GM18508 (cell line): ENCODE data around the gene YKT6.

Experiments used
- ATAC-seq: cut with Tn5 transposase; IDR thresholded peaks from one replicate; pipeline ENCODE4 v1.9.1; 2021; ENCODE audit warnings: moderate number of reproducible peaks; ENCODE audit not compliant: insufficient read depth, unreplicated experiment

The YKT6 gene

DNA sequence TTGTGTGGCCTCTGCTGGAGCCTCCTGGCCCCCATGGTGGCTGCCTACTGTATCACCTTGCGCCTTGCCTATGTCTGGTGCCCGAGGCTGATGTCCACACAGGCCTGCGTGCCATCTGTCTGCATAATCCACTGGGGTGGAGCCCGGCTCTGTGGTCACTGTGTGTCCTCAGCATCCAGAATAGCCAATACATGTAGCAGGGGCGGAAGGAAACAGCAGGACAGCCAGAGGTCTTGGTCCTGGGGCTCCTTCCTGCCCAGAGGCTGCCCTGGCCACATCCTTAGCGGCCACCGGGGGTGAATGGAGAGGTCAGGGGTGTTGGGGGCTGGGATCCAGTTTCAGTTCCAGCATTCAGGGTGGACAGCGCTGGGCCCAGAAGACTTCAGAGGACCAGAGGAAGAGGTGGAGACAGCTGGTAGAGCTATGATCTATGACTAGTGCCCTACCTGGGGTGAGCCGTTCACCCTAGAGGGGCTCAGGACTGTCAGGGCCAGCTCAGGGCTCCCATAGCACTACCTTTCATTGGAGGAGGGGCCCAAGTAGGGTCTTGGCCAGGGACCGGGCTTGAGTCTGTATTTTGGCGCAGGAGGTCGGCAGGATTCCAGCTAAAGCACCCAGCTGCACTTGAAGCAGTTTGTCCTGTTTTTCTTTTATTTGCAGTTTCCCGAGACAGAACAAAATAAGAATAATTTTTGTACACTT lies 15.9 kb downstream of the YKT6 start:
- no peak for ATAC-seq

GRCh38 chr7:44217223-44217714 lies 16.5 kb downstream of the YKT6 start:
- no peak for ATAC-seq

DNA sequence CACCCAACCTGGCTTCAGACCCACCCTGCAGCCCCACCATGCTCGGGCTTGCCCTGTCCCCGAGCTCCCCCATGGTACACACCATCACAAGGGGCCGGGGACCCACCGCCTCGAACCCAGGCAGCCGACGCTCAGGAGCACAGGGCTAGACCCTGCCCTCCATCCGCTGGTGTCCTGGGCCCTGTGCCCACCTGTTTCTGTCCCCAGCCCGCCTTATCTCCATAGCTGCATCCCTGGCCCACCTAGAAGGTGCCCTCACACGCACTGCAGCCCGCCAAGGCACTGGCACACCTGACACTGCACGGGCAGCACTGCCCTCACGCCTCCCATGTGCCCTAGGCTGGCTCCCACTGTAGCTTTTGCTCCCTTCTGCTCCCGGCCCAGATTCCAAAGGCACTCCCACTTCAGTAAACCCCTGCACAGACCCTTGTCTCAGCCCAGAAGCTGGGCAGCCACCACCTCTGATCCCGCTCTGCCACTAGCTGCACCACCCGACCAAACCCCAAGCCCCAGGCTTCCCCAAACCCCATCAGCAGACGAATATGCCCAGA lies 17.1 kb downstream of the YKT6 start:
- ATAC-seq = no peak

DNA sequence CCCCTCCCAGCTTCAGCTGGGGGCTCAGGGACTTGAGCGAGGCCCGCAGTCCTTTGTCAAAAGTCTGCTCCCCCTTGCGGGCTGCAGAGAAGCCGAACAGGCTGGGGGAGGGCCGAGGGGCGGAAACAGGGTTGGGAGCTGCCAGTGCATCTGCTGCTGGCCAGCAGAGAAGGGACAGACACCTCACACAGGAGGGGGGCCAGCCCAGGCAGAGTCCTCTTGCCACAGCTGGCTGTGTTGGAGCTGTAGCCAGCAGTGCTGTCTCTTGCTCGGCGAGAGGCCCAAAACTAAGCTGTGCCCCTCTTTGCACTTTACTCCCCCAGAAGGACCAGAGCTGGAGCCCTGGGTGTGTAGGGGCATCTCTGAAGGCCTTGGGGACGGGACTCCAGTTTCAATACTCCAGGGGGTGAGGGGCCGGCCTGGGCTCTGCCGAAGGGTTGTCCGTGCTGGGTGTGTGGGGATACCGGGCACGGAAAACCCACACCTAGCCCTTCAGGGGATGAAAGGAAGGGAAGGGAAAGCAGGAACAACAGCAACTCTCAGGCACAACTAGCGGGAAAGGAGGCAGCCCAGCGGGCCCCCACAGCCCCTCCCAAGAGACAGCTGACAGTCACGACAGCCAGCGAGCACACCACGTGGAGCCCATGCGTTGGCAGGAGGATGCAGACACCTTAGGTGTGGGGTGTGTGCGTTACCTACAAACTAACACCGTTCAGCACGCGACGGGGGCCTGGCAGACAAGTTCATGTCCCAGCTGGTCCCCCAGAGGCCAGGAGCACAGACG lies 17.8 kb downstream of the YKT6 start:
- ATAC-seq = no peak

- no peak for ATAC-seq
Observed at GRCh38 chr7:44219371-44220045, 18.7 kb downstream of the YKT6 start.

DNA sequence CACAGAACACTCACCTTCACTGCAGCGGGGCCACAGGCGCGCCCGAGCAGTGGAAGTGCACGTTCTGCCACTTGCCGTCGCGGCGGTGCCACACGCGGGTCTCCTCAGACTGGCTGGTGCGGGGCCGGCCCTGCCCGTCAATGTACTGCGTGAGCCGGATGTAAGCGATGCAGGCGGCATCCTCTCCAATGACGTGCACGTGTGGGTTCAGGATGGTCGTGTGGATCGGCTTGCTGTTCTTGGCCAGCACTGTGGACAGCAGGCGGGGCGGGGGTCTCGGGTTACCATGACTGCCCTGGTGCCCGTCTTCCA lies 19.2 kb downstream of the YKT6 start:
- ATAC-seq = no peak

DNA sequence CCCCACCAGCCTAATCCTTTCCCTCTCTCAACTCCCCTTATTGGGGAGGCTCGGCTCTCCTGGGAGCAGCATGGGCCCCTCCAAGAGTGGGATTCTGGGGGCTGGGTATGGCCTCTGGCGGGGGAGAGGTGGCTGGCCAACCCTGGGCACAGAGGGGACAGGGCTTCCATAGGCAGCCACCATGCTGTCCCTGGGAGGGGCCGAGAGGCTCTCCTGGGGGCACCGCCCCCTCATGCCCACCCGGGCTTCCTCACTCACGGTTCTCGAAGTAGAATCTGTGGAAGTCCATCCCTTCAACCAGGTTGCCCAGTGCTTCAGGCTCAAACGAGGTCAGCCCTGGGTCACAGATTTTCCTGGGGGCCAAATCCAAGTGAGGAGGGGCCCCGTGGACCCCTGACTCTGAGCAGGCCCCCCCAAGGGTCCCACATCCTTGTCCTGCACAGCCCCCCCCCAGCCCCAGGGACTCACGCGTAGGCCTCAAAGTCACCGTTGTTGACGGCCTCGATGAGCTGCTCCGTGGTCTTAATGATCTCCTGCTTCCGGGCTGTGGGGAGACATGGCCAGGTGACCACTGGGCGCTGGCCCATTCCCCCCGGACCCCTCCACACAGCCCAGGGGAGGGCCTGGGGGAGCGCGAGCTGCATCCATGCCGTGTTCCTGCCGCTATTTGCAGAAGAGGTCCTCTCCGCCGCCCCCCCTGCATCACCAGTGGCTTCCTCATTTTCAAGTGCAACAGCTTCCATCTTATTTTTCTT lies 19.8 kb downstream of the YKT6 start:
- ATAC-seq = no peak

DNA sequence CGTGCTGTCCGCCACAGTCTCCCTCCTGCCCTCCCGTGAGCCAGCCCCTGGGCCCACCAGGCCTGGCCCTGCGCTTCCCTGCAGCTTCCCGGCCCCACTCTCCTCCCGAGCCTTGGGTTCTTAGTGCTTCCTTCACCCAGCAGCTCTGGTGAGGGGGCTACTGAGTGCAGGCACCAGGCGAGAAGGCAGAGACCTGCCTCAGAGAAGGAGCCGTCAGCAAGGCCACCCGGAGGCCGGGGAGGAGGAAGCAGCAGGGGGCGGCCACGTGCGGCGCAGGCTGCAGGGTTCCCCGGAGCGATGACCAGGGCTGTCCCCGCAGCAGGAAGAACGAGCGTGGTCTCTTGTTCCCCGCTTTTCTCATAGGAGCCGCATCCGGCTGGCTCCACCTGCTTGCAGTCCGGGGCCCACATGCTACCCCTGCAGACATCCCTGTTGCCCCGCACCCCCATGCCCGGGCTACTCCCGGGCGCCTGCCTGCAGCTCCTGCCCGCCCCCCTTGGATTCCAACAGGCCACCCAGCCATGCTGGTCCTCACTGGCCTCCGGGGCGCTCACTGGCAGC lies 20.5 kb downstream of the YKT6 start:
- ATAC-seq = no peak

DNA sequence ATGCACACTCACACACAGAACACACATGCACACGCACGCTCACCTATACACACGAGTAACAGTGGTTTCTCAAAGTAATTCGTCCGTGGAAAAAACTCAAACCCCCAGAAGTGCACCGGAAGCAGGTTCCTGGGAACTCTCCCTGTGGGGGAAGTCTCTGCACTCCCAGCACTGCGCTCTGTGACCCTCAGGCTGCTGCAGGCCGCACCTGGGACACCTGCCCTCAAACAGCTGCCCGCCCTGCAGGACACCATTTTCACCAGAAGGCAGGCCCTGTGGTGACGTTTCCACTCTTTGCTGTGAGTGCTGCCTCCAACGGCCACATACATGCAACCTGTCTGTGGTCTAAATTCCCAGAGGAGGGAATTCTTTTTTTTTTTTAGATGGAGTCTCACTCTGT lies 21.3 kb downstream of the YKT6 start:
- no peak for ATAC-seq

DNA sequence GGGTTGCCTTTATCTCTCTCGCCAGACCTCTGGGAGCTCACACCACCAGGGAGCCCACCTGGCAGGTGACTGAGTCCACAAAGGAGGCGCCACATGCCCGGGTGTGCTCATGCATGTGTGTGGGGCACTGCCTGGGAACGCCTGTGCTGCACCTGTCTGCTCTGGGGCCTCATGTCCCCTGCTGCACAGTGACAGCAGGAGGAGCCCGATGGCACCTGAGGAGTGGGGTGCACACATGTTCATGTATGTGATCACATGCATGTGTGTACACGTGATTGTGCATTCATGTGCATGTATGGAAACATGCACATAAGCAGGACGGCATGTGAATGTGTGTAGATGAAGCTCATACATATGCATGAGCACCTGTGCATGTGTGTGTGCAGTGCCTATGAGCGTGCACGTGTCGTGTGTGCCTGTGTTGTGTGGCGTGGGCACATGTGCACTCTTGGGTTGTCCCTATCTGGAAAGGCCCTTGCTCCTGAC lies 22.0 kb downstream of the YKT6 start:
- ATAC-seq = no peak

- no peak for ATAC-seq
Observed at GRCh38 chr7:44223362-44224079, 22.7 kb downstream of the YKT6 start.

GRCh38 chr7:44224080-44224973 lies 23.5 kb downstream of the YKT6 start:
- no peak for ATAC-seq

DNA sequence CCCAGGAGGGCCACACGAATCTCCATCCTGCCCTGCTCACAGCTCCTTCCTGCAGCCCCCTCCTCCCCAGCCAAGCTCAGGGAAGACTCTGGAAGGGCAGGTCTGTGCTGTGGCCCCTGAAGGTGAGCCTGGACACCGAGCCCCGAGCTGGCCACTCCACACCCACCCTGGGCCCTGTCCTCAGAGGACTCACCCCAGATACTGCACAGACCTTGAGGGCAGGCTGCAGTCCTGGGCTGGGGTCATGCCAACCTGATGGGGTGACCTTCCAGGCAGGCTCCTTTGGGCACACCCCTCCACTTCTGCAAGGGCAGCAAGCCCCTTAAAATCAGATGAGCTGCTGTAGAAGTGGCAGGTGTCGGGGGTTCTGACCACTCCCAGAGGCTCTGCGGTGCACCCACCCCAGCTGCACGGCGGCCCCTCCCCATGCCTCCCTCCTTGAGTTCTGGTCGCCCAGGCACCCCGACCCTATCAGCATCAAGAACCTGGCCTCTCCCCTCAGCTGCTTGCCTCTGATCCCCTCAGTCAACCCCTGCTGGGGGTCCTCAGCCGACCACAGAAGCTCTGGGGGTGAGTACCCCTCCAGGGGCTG lies 24.3 kb downstream of the YKT6 start:
- no peak for ATAC-seq

DNA sequence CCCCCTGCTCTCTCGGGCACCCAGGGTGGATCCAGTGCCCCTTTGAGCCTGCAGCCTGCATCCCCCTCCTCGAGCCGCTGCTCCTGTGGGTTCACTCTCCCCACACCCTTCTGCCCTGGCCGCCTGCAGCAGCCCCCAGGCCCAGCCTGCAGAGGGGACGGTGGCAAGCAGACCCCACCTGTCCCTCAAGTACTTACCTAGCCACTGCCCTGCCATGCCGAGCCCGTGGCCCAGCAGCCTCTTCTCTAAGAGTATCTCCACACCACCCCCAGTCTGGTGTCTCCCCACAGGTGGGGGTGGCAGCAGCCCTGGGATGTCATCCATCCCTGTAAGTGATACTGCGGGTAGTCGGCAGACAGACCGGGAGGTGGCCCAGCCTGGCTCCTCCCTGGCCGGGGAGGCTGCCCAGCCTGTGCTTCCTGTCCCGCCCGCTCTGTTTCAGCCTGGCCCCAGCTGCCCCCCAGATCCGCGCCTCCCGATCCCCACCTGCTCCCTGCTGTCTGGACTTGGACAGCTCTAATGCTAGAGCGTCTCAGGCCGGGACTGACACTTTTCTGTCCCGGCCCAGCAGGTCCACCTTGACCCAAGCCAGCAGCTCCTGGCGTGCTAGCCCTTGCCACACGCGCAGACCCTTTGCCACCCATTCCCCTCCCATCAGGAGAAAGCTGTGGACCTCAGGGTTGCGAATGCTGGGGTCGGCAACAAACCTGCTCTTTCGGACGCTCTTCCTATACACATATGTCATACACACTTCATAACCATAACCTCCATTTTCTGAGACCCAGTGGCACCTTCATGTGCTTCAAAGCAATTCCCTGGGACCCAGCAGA lies 25.0 kb downstream of the YKT6 start:
- ATAC-seq = no peak

DNA sequence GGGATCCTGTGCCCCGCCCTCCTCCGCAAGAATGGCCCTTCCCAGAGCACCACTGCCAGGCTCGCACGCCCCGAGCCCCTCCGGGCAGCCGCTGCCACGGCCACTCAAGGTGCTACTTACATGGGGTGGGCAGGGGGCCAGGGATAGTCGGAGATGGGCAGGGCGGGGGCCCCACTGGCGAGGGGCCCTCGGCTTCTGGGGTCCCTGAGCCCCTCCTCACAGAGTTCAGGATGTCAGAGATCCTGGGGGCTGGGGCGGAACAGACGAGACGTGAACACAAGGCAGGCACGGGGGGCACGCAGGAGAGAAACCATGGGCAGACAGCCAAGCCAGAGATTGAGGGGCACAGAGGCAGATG lies 25.6 kb downstream of the YKT6 start:
- ATAC-seq = no peak

DNA sequence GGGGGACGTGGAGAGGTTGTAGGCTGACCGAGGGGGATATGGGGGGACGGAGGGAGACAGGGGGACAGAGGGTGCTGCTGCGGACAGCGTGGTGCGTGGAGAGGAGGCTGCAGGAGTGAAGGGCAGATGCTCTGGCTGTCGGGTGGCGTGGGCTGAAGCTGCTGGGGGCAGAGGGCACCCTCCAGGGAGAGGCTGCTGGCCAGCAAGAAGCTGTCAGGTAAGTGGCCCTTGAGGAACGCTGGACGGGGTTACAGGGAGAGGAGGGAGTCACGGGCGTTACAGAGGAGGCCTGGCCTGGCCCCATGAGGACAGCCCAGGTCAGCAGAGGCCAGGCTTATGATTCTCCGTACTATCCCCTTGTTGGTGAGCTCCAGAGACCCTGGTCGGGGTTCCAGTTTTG lies 27.1 kb downstream of the YKT6 start:
- ATAC-seq = no peak
